Stimulated activated CD4-positive, alpha-beta T cell treated with anti-CD3 and anti-CD28 coated beads, Interleukin-4, amount 100 ng/mL, for 4 hours (primary cell): Measurements from ENCODE around the gene ATP5IF1.

Source experiments
- DNase-seq, 2 experiments: peaks; one replicate each; pipeline ENCODE4 v3.0.0-alpha.2; 2020

Gene ATP5IF1

DNA sequence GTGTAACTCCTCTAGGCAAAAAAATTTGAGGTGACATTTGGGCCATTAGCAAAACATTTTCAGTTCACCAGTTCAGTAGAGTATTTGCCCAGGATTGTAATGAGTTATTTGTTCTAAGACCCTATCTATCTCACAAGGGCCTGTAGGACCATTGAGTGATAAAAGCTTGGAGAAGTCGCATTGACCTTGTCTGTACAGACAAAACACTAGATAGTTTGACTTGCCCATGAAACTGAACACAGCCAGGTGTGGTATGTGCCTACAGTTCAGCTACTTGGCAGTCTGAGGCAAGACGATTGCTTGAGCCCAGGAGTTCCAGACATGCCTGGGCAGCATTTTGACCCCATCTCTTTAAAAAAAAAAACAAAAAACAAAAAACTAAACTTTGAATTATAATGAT, 3.1 kb downstream of the ATP5IF1 start:
- no peak for DNase-seq

DNA sequence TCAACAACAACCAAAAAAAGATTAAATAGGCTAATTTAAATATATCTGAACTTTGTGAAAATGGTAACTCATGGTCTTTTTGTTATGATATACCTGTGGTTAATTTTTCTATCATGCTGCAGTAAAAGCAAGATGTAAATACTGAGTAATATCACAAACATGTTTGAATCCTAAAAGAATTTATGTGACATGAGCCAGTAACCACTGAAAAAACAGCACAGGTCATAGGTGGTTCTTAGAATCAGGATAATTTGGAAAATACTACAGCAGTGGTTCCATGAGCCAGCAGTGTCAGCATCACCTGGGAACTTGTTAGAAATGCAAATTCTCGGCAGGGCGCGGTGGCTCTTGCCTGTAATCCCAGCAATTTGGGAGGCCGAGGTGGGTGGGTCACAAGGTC, 4.1 kb downstream of the ATP5IF1 start:
- DNase-seq, result no peak

DNA sequence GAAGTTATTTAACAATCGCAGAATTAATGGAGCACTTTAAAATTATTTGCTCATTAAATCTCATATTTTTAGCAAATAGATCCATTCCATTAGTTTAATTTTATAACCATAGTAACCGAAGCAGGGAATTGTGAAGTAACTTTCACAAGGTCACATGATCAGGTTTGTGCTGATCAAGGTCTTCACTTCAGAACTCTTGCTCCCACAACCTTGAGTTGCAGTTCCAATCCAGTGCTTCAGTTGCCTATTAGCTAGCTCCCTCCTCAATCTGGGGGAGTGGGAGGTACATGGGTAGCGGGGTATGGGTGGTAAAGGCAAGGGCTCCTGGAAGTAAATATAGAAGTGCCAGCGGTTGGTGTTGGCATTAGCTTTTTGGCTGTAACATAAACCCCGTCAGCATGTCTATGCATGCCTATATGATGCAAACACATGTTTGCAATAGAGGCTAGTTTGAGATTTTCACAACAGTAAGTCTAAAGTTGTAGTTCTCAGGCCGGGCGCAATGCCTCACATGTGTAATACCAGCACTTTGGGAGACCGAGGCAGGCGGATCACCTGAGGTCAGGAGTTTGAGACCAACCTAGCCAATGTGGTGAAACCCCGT, 5.8 kb downstream of the ATP5IF1 start:
- no peak for DNase-seq

DNA sequence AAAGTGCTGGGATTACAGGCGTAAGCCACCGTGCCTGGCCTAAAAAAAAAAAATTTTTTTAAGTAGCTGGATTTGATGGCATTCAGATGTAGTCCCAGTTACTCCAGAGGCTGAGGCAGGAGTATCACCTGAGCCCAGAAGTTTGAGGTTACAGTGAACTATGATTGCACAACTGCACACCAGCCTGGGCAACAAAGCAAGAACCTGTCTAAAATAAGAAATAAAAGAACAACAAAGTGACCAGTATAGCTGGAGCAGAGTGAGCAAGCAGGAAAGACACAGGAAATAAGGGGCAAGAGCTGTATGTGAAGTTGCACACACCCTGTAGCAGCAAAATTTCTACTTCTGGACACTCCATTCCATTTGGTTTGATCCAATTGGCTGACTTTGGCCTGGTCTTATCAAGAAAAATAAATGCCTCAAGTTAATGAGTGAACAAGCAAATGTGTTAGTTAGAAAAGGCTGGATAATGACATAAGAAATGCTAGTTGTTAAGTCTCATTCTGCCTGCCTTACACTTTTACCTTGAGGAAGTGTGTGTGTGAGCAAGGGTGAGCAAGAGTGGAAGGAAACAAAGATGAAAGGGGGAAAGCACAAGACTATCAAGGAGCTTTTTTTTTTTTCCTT, 7.9 kb downstream of the ATP5IF1 start:
- DNase-seq, result no peak

DNA sequence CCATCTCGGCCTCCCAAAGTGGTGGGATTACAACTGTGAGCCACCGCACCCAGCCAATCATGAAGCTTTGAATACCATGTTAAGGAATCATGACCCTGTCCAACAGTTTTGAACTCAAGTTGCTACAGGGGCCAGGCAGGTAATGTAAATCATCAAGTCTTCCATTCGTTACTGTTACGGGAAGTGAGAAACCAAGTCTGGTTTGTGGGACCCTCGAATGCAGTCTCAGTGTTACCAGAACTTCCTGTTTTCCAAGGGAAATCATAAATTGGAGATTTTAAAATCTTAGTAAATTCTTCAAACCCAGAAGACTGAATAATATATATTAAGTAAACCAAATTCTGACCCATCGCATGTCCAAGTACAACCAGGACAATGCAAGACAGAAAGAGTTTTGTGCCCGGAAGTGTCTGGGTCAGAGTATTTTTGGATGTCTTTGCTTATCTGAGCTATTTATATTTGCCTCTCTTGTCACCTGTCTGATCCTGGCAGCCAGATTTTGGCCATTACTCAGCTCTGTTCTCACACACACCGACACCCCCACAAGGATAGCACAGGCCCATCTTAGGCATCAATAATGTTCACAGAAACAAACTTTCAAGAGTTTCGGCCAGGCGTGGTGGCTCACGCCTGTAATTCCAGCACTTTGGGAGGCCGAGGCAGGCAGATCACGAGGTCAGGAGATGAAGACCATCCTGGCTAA, 8.8 kb downstream of the ATP5IF1 start:
- DNase-seq, result no peak

DNA sequence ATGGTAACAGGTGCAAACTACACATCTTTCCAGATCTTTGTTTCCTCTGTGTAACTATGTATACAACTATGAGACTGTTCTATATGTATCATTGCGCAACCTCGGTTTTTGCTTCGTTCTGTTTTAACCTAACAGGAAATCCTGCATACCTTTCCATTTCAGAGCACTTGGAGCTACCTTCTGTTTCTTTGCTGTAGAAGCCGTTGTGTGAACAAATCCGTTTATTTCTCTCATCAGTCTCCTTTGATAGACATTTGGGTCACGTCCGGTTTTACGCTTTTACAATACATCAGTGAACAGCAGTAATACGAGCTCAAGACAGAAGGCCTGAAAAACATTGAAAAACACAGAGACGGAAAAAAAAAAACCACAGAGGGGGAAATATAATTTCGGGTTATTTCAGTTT, 10.5 kb downstream of the ATP5IF1 start:
- no peak for DNase-seq

DNA sequence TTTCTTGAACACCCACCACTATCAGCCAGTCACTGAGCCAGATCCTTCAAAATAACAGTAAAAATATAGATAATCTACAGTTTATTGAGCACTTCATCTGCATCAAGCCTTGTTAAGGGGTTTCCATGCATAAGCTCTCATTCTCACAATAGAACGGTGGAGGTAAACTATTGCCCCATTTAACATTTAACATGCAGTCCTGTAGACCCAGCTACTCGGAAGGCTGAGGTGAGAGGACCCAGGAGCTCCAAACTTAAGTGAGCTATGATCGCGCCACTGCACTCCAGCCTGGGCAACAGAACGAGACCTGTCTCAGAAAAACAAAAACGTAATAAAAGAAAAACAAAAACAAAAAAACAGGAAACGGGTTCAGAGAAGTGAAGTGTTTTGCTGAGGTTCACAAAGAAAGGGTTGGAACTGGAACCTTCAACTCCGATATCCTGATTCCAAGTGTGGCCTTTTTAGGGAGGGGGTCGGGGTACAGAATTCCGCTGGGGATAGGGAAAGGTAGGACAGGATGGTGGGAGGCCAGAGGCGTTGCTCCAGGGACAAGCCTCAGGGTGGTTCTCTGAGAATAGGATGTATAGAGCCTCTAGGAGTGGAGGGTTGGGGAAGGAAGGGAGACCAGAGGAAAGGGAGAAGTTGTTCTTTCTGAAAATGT, 11.8 kb downstream of the ATP5IF1 start:
- no peak for DNase-seq

DNA sequence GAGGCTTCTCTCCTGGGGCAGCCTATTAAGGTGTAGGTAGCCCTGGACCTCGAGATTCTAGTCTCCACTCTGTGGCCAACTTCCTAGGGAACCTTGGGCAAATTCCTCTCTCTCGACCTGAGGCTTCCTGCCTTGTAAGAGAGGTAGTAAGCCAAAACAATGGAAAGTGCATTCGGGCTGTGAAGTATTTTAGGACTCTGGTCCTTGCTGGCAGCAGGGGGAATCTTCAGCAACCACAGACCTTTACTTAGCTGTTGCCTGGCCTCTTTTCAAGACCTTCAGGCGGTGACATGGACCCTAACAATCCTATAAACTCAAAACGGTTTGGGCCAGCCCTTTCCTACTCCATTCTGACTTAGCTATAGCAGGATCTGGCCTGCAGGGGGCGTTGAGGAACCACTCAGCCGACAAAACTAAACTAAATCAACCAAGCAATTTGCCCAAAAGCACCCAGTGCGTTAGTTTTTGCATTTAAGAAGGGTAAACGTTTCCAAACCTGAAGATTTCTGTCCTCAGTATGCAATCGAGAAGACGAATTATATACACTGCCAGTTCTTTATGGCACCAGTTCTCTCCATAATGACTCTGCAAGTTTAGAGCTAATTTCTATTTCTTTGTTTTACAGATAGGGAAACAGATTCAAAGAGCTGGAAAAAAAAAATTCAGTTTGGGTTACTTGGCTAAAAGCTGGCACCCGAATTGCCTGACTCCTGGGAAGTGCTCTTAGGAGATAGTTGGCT, 12.5 kb downstream of the ATP5IF1 start:
- DNase-seq, result peak; percentile 68 to 73

DNA sequence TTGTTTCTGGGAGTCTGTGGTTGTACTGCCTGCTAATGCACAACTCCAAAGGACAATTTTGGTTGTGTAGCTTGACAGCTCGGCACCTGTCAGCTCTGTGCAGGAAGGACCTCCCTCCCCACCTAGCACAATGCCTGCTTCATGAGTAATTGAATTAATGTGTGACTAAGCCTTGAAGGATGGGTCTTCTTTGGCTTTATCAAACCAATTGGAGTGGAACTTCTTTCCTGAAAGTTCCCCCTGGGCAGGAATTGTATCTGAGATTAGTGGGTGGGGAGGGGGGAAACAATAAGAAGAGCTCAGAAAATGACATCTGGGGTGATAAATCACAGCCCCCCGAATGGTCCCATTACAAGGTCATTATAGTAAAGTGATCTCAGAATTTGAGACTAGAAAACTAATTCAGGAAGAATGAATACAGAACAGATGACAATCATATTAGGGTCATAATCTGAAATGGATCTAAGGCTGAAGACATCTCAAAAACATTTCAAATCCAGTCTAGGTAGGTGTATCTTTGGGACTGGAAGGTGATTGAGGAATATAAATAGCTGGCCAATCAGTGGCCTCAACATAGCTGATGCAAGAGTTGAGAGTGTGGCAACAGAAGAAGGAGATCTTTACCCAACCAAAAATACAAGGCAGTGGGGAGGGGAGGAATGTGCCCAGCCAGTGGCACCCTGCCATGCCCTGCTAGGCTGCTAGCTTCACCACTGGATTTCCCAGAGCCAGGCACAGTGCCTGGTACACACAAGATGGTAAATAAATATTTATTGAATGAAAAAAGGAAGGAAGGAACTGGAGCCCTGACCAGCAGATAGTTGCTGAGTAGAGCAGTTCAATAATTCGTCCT, 13.3 kb downstream of the ATP5IF1 start:
- DNase-seq, result peak in 1 of 2 experiments; percentile 31

DNA sequence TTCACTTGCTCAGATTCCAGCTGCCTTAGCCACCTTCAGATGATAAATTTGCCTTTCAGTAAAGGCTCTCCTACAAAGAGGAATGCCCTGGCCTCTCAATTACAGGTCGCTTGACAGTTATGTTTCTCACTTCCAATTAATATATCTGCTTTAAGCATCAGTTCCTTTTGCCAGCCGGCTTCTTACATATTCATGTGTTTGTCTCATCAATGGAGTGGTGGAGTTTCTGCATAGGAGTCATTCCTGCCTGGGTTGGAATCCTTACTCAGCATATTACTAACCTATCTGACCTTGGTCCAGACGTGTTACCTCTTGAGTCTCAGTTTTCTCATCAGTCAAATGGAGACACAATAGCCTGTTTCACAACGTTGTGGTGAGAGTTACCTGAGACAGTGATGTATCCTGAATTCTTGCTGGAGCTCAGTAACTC, 14.0 kb downstream of the ATP5IF1 start:
- no peak for DNase-seq

DNA sequence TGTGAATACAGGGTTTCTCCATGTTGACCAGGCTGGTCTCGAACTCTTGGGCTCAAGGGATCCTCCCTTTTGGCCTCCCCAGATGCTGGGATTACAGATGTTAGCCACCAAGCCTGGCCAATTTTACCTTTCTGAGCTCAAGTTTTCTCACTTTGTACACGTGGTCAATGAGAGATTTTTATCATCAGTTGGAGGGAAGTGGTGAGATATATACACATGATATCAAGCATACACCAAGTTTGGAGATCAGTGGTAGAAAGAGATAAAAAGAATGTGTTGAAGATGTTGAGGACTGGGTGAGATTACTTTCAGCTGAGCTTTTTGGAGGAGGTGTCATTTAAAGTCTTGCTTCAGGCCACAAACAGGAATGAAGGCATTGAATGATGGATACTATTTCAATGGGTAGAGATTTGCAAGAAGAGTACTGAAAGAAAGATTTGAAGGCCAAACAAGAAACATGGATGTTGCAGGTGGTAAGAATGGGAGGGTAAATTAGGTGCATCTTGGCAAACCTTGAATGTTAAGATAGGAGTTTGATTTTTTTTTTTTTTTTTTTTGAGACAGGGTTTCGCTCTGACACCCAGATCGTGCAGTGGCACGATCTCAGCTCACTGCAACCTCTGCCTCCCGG, 20.4 kb downstream of the ATP5IF1 start:
- no peak for DNase-seq

DNA sequence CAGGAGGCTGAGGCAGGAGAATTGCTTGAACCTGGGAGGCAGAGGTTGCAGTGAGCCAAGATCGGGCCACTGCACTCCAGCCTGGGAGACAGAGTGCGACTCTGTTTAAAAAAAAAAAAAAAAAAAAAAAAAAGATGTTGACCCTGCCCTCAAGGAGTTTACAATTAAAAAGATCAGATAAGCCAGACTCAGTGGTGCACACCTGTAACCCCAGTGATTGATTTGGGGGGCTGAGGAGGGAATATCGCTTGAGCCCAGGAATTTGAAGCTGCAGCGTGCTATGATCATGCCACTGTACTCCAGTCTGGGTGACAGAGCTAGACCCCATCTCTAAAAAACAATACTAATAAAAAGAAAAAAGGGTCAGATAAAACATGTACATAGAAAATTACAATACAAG, 21.8 kb downstream of the ATP5IF1 start:
- no peak for DNase-seq

DNA sequence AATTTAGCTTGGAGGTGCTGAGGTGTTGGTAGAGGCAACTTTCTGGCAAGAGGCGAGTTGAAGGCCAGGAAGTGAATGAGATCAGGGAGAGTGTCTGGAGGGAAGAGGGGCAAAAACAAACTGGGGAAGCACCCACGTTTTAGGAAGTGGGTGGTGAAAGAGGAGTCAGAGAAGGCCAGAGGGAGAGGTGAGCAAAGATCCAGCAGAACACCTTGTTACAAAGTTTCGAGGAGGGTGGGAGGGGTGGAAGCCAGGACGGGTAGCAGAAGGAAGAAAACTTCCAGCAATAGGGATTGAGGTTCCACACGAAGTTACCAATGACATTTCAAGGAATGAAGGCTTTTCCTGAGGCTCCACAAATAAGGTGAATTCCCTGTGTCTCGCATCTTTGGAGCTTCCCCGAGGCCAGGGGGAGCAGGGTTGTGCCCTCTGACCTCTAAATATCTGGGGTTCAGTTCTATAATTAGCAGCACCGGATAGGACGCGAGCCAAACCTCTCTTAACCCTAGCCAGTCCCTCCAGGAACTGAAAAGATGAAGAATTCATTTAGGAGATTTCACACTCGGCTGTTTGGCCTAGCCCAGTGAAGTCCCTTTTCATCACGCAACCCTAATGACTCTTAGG, 22.8 kb downstream of the ATP5IF1 start:
- DNase-seq, result no peak

DNA sequence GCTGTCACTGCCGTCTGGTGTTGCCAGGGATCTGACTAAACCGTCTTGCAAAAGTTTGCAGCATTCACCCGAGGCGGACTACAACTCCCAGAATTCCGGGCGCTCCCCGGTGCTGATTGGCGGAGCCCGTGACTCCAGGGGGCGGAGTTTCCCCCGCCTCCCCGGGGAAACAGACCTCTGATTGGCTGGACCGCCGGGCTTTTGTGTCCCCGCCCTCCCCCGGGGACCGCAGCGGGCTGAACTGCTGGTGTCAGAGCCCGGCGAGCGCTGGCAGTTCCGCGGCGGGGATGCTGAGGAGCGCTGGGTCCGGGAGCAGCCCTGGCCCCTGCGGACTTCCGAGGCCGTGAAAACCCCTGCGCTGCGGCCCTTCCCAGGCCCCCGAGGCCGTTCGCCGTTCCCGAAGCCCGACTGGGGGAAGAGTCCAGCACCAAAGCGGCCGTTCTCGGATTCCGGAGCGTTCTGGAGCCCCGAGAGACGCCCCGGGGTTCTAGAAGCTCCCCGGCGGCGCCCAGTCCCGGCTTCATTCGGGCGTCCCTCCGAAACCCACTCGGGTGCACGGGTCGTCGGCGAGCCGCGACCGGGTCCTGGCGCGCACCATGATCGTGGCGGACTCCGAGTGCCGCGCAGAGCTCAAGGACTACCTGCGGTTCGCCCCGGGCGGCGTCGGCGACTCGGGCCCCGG, 23.5 kb downstream of the ATP5IF1 start, which contains the start of gene SESN2:
SESN2 (plus strand) TSS at position 267 of the 682 bp plus-strand sequence; CDS start at position 597, 330 bp downstream.
- DNase-seq, result peak; percentile 98 to 100

DNA sequence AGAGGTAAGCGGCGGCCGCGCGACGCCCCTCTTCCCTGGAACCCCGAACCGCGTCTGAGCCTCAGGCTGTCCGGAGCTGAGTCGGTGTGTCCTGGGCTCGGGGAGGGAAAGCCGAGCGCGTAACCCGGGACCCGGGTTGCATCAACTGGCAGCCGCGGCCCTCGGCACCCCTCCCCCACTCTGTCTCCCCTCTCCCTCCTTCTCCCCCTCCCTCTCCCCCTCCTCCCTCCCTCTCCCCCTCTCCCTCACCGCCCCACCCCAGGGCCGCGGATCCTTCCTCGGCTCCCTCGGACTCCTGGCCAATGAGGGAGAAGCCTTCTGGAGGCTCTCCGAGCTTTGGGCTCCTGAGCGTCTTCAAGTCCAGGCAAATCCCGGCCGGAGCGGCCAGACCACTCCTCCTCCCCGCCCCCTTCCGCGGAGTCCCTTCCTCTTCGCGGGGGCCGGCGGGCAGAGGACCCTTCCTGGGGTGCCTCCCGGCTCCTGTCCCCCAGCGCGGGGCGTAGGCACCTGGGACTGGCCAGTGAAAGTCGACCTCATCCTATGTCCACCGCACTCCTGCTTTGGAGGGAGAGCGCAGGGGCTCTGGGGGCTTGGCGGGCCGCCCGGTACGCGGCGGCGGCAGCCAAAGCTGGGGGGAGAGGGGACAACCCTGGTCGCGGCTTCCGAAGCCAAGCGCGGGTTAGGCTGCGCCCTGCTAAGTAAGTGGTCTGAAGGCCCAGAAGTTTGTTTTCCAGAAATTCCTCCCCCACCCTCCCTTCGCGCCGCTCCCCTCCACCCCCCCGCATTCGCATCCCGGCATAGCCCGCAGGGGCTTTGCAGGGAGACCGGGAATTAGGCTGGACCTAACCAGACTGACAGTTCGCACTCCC, 24.2 kb downstream of the ATP5IF1 start:
- peak in 1 of 2 experiments; percentile 43 for DNase-seq

DNA sequence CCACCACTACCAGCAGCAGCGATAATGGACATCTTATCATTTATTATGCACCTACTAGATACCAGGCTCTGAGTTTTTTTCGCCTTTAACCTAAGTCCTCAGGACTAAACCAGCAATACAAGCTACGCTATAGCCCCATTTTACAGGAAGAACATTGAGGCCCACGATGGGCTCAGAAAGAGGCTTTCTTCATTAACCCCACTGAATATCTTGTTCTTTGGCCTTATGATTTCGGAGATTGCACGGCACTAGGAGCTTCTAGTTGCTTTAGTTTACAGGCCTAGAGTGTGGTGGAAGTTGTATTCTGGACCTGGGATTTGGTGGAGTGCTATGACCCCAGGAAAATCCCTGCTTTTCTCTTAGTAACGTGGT, 24.9 kb downstream of the ATP5IF1 start:
- no peak for DNase-seq

DNA sequence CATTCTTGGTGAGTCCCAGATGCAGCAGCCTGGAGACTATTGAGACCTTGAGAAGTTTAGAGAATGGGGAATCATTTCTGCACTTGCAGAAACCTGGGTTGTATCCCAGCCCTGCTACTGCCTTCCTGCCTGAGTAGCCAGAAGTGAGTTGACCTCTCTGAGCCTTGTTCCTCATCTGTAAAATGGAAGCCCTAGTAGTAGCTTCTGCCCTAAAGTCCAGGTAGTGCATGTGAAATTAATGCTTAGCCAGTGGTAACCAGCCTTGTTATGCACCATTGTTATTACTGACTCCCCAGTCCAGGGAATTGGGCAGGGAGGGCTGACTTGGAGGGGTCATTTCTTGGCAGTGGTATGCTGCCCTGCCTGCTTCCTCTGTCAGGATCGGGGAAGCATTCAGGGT, 29.0 kb downstream of the ATP5IF1 start:
- no peak for DNase-seq

DNA sequence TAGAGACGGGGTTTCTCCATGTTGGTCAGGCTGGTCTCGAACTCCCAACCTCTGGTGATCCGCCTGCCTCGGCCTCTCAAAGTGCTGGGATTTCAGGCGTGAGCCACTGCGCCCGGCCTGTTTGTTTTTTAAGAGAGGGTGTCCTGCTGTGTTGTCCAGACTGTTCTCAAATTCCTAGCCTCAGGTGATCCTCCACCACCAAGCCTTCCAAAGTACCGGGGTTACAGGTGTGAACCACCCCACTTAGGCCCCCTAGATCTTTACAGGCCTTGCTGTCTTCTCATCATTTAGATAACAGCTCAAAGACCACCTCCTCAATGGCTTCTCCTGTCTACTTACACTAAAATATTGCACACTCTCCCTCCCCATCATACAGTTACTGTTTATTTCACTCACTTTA, 29.7 kb downstream of the ATP5IF1 start:
- DNase-seq, result no peak

DNA sequence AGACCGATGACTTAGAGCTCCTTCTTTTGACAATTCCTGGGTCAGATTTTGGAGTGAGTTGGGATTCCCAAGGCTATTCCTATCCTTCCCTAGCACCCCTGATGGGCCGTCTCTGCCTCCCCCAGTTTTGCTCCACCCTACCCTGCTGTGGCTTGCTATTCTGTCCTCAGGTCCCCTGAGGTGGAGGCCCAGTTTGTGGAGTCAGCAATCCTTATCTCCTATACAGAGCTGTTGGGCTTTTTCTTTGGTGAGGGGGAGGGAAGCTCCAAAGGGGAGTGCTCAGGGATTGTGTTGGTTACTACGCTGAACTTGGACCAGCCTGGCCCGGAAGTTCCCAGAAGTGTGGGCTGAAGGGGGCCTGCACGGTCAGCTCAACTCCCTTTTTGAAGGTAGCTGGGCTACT, 31.0 kb downstream of the ATP5IF1 start:
- no peak for DNase-seq
